ENCODE data around the gene ASCC1.
"Not testable (repeated sequence)": the region's sequence is repeated elsewhere in the genome, so short reads cannot be mapped to it uniquely, and the experiment has no call there.

The ASCC1 gene

GRCh38 chr10:72248468-72249151, 32.5 kb upstream of the ASCC1 start:
- DNase-seq = peak; percentile 33

GRCh38 chr10:72245949-72246525, 30.0 kb upstream of the ASCC1 start:
- DNase-seq = no peak

GRCh38 chr10:72244573-72245038, 28.5 kb upstream of the ASCC1 start:
- DNase-seq = no peak

- peak; percentile 95 for DNase-seq
Measured at GRCh38 chr10:72243822-72244437, 27.9 kb upstream of the ASCC1 start.

- DNase-seq = peak; percentile 52
Measured at GRCh38 chr10:72242675-72243074, 26.6 kb upstream of the ASCC1 start.

- no peak for DNase-seq
Measured at GRCh38 chr10:72241691-72242252, 25.7 kb upstream of the ASCC1 start.

GRCh38 chr10:72240371-72240770, 24.3 kb upstream of the ASCC1 start:
- DNase-seq = no peak

- DNase-seq = no peak
Measured at GRCh38 chr10:72239409-72239808, 23.3 kb upstream of the ASCC1 start.

GRCh38 chr10:72238392-72239175, 22.5 kb upstream of the ASCC1 start:
- DNase-seq = no peak

GRCh38 chr10:72235544-72236279, 19.6 kb upstream of the ASCC1 start:
- no peak for DNase-seq

- DNase-seq = no peak
Measured at GRCh38 chr10:72234560-72235095, 18.6 kb upstream of the ASCC1 start.

GRCh38 chr10:72233621-72234020, 17.5 kb upstream of the ASCC1 start:
- no peak for DNase-seq

GRCh38 chr10:72229261-72230251, 13.5 kb upstream of the ASCC1 start:
- no peak for DNase-seq

- no peak for DNase-seq
Measured at GRCh38 chr10:72228318-72228751, 12.3 kb upstream of the ASCC1 start.

GRCh38 chr10:72227826-72228225, 11.8 kb upstream of the ASCC1 start:
- no peak for DNase-seq

- no peak for DNase-seq
Measured at GRCh38 chr10:72226418-72227027, 10.4 kb upstream of the ASCC1 start.

- not testable (repeated sequence) for DNase-seq
Measured at GRCh38 chr10:72224191-72224590, 8.1 kb upstream of the ASCC1 start.

- no peak for DNase-seq
Measured at GRCh38 chr10:72223743-72224101, 7.6 kb upstream of the ASCC1 start.

- no peak for DNase-seq
Measured at GRCh38 chr10:72221278-72221677, 5.2 kb upstream of the ASCC1 start.

- DNase-seq = no peak
Measured at GRCh38 chr10:72220637-72221036, 4.6 kb upstream of the ASCC1 start.

Measured in fibroblast of skin of right quadriceps (primary cell).